GM12801 (cell line): ENCODE data around the gene PAEP.
"Not testable (repeated sequence)": the region's sequence is repeated elsewhere in the genome, so short reads cannot be mapped to it uniquely, and the experiment has no call there.

Experiments
- CTCF ChIP-seq: IDR thresholded peaks from one replicate; pipeline ENCODE4 v1.5.1; 2011; ENCODE audit warnings: control low read depth; ENCODE audit not compliant: insufficient read length; ENCODE audit errors: extremely low read depth

The PAEP gene

DNA sequence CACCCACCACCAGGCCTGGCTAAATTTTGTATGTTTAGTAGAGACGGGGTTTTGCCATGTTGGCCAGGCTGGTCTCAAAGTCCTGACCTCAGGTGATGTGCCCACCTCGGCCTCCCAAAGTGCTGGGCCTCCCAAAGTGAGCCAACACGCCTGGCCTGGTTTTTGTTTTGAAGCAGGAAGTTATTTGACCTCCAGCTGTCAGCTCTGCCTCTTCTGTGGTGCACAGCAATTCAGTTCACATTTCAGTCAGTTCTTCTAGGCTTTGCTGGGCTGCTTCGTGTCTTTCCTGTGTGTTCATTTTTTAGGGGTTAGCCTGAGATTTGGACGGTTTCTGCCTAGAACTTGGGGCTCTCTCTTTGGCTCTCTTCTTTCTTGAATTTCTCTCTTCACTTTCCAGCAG lies 31.4 kb upstream of the PAEP start:
- no peak for TF ChIP-seq CTCF

GRCh38 chr9:135531096-135531495 lies 30.5 kb upstream of the PAEP start:
- TF ChIP-seq CTCF = no peak

DNA sequence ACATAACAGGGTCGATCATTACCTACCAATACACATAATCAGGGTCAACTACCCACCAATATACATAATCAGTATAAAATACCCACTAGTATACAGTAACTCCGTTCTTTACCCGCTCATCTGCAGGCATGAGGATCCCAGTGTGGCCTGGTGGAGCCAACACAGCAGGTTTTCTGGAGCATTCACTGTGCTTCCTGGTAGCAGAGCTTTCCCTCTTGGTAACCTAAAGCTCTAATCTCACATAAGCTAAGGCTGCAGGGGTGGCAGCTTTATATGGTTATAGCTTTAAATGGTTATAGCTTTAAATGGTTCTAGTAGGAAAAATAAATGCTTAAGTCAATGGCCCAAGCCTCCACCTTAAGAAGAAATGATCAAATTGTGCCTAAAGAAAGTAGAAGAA lies 28.4 kb upstream of the PAEP start:
- TF ChIP-seq CTCF = no peak

DNA sequence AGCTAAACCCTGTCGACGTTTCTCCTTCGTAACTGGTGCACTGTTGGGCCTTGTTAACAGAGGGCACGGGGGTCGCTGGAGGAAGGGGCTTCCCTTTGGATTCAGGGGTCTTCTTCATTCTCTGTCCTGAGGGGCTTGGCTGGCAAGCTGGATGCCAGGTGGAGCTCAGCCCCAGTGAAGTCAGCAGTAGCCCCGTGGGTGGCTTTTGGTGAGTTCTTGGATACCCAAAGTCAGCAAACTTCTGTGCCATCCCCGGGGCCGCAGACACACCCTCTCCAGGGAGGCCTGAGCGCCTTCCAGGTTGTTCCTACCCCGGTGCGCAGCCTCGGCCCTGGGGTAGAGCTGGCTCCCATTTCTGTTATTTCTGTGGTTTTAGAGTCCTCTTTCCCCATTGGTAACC lies 27.9 kb upstream of the PAEP start:
- no peak for TF ChIP-seq CTCF

GRCh38 chr9:135536216-135536615 lies 25.3 kb upstream of the PAEP start:
- no peak for TF ChIP-seq CTCF

DNA sequence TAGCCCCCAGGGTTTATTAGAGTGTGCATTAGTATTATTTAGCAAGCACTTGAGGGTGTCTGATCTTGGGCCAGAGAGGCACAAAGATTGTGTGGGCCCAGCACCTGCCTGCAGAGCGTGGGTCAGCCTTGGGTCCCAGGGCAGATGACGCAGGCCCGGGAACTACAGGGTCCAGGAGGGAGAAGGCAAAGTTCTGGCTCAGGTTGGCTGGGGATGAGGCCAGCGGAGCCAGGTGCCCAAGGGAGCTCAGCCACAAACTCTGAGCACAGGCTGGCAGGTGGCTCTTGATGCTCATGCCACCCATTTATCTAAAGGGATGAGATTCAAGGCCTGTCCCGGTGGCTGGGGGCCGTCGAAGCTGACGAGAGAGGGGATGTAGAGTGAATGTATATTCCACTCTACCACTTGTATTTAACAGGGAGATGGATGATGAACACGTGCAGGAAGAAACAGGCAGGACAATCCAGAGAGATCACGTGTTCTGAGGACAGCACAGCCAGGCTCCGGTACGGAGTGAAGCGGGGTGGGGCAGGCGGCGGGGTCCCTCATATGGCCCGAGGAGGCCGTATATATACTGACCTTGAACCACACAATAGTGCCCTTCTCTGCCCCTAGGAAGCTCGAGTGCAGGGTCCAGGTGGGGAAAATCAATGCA lies 16.4 kb upstream of the PAEP start:
- no peak for TF ChIP-seq CTCF

- not testable (repeated sequence) for TF ChIP-seq CTCF
Observed at GRCh38 chr9:135545646-135546176, 15.8 kb upstream of the PAEP start, which contains the start of gene OBP2A. Gene OBP2A (plus strand): TSS chr9:135546126. CDS start chr9:135546181, 55 bp downstream.
